HG02981 (cell line): ENCODE data around the gene R3HDML.
A peak's percentile ranks its signal among the peaks of the same experiment; 100 is the strongest.
"Not testable (repeated sequence)": the region's sequence is repeated elsewhere in the genome, so short reads cannot be mapped to it uniquely, and the experiment has no call there.

ENCODE experiments used
- ATAC-seq: cut with Tn5 transposase; IDR thresholded peaks from one replicate; pipeline ENCODE4 v1.9.1; 2021; ENCODE audit warnings: mild to moderate bottlenecking, moderate library complexity; ENCODE audit not compliant: unreplicated experiment

Gene R3HDML, protein sequence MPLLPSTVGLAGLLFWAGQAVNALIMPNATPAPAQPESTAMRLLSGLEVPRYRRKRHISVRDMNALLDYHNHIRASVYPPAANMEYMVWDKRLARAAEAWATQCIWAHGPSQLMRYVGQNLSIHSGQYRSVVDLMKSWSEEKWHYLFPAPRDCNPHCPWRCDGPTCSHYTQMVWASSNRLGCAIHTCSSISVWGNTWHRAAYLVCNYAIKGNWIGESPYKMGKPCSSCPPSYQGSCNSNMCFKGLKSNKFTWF

DNA sequence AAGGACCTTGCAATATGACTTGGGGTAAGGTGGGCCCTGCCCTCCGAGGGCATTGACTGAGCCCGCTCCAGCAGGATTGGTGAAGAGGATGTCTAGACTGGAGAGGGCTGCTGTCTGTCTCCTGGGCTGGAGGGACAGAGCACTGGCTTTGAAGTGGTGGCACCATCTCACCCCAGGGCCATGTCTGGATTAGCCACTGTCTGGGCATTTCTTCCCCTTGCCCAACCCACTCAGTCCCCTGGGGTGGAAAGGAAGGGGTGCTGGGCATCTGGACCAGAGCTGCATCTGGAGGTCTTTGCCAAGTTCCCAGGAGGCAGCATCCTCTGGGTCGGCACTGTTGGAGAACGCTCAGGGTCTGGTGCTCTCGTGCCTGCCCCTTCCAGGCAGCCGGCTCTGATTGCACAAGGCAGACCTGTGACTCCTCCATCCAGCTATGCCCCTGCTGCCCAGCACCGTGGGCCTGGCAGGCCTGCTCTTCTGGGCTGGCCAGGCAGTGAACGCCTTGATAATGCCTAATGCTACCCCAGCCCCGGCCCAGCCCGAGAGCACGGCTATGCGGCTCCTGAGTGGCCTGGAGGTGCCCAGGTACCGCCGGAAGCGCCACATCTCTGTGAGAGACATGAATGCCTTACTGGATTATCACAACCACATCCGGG is at the start of gene R3HDML:
Gene R3HDML, plus strand, starts transcription at position 319 of the 656 bp plus-strand sequence. Its CDS starts 115 bp downstream, at position 434.
- ATAC-seq, result no peak

DNA sequence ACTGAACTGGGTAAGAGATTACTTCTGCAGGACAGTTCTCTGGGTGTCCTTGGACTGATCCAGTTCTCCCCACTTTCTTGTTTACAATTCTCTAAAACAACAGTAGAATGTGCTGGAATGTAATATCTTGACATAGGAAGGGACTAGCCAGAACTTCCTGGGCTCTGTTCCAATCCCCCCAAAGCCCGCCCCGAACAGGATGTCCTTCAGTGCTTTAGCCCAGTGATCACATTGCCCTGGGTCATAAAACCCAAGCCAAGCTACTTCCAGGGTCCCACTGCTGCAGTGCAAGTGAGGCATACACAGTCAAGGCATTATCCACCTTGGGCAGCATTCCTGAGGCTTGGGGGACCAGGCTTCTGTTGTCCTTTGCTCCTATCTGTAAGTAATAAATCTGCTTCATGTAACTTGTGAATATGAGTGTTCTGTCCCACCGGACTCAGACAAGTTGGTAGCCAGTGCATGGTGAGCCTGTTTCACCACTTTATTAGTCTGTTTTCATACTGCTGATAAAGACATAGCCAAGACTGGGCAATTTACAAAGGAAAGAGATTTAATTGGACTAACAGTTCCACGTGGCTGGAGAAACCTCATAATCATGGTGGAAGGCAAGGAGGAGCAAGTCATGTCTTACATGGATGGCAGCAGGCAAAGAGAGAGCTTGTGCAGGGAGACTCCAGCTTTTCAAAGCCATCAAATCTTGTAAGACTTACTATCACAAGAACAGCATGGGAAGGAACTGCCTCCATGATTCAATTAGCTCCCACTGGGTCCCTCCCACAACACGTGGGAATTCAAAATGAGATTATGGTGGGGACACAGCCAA is 49.4 kb upstream of the R3HDML start:
- no peak for ATAC-seq

DNA sequence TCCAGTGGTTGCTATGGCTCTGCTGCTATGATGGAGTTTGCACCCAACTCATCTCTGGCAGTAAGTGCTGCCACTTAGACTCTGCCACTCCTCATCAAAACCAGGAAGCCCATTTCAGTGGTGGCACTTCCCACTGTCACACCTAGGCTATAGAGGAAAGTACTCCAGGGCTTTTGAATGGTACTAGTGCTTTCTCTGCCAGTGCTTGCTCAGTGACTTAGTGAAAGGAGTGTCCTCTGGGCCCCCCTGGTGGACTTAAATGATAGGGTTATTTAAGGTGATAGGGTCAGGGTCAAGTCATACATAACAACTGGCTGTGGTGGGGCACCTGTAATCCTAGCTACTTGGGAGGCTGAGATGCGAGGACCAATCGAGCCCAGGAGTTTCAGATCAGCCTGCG is 48.6 kb upstream of the R3HDML start:
- ATAC-seq, result no peak

DNA sequence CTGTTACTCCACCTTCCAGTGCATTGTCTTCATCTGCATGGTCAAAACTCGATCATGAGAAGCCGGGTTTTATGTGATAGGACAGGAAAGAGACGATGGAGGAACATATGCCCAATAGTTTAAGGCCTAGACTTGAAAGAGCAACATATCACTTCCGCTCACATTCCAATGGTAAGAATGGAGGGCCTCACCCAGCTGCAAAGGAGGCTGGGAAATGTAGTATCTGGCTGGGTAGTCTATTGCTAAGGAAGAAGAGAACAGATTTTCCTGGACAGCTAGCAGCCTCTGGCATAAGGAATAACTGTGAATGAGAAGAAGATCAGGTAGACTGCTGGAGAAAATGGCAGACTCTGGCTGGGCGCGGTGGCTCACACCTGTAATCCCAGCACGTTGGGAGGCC is 45.1 kb upstream of the R3HDML start:
- ATAC-seq, result no peak

DNA sequence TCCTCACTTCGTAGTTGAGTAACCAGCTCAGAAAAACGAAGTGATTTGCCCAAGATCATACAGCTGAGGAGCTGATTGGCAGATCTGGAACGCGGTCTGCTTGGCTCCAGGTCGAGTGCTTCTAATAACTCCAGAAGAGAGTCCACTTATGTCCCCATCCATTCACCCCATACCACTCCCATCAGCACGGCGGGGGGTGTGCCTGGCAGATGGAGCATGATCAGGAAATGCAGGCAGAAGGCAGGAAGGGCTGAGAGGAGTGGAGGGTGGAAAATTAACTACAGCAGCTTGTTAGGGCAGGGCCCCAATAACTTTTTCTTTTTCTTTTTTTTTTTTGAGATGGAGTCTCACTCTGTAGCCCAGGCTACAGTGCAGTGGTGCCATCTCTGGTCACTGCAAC is 40.8 kb upstream of the R3HDML start:
- ATAC-seq, result no peak

DNA sequence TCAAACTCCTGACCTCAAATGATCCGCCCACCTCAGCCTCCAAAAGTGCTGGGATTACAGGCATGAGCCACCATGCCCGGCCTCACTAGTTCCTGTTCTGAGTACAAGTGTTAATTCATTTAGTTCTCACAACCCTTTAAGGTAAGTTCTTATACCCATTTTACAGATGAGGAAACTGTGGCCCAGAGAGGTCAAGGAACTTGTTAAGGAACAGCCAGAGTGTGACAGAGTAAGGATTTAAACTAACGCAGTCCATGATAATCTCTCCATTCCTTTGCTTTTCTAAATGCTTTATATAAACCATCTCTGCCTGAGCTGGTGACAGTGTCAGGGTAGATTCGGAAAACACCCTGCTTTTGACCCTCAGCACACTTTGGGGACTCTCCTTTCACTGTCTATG is 39.1 kb upstream of the R3HDML start:
- no peak for ATAC-seq

DNA sequence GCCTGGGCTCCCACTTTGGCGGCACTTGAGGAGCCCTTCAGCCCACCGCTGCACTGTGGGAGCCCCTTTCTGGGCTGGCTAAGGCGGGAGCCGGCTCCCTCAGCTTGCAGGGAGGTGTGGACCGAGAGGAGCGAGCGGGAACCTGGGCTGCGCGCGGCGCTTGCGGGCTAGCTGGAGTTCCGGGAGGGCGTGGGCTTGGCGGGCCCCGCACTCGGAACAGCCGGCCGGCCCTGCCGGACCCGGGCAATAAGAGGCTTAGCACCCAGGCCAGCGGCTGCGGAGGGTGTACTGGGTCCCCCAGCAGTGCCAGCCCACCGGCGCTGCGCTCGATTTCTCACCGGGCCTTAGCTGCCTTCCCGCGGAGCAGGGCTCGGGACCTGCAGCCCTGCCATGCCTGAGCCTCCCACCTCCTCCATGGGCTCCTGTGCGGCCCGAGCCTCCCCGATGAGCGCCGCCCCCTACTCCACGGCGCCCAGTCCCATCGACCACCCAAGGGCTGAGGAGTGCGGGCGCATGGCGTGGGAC is 37.8 kb upstream of the R3HDML start:
- not testable (repeated sequence) for ATAC-seq

DNA sequence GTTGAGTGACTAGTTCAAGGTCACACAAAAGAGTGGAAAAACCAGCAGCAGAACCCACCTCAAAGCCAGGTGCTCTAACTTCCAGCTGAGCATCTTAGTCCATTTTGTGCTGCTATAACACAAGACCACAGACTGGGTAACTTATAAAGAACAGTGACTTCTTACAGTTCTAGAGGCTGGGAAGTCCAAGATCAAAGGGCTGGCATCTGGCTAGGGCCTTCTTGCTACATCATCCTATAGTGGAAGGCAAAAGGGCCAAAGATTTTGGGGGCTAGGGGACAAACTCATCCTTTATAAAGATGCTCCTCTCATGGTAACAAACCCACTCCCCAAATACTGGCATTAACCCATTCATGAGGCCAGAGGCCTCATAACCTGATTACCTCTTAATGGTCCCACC is 35.6 kb upstream of the R3HDML start:
- ATAC-seq, result no peak

DNA sequence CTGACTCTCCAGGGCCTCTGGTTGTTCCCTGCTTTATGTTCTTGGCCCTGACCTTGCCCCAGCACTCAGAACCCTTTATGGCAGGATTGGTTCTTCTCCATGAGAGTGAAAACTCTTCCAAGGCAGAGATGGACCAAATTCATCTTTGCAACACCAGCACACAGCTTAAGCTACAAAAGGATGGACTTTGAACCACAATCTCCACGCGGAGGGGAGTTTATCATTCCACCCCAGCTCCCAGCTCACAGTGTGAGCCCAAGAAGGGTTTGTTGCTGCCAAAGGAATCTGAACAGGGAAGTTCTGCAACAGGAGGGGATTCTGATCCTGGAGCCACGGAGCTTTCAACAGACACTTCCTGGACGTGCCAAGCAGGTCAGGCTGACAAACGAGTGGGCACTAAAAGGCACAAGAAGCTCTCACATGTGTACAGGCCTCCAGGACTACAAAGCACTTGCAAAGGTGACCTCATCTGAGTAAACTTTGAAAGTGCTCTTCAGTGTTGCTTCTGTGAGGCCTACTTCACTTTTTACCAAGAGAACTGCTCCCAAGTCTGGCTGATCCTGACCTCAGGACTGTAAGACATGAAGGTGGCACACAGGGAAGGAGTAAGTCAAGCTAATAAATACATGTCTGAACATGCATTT is 34.7 kb upstream of the R3HDML start:
- ATAC-seq, result no peak

DNA sequence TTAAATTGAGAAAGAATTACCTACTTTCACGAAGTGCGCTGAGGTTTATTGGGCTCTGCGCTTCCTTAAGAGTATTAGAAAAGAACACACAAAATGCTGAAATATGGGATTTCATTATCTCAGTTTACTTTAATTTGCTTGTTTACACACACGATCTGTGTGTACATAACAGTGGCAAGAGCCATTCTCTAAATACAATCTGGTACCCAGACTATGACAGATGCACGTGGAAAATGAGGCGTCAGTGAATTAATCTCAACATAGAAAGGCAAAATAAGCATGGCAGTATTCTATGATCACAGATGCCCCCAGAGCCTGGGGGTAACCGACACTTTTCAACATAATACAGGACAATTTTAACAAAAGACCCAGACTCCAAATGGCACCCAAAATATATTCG is 34.1 kb upstream of the R3HDML start:
- no peak for ATAC-seq

DNA sequence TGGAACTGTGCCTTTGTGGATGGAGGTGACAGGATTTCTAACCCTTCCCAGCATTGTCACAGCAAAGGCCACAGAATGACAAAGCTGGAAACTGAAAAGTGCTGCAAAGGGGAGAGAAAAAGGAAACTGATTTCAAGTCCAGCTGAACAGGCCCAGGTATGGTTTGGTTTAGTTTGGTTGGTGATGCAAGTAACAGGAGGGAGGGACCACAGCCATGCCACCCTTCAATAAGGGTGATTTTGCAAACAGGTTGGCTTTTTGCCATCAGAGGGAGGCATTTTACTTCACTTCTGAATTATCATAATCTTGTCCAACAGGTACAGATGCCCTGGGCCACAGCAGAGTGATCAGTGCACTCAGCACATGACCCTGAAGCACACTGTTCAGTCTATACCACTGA is 32.5 kb upstream of the R3HDML start:
- no peak for ATAC-seq

DNA sequence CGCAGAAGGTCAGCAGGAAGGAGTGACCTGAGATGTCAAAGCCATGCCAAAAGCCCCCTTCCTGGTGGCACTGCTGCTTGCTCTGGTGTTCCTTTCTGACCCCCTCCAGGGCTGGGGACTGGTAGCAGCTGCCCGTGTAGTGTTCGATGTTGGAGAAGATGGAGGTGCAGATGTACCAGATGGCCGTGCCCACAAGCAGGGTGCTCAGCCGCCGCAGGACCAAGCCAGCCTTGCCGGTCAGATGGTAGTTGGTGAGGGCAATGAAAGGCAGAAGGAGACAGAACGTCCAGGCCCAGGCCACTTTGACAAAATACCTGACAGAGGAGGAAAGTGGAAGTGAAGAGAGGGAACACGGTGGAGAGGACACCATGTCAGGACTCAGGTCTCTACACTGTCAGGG is 29.9 kb upstream of the R3HDML start:
- ATAC-seq, result no peak

DNA sequence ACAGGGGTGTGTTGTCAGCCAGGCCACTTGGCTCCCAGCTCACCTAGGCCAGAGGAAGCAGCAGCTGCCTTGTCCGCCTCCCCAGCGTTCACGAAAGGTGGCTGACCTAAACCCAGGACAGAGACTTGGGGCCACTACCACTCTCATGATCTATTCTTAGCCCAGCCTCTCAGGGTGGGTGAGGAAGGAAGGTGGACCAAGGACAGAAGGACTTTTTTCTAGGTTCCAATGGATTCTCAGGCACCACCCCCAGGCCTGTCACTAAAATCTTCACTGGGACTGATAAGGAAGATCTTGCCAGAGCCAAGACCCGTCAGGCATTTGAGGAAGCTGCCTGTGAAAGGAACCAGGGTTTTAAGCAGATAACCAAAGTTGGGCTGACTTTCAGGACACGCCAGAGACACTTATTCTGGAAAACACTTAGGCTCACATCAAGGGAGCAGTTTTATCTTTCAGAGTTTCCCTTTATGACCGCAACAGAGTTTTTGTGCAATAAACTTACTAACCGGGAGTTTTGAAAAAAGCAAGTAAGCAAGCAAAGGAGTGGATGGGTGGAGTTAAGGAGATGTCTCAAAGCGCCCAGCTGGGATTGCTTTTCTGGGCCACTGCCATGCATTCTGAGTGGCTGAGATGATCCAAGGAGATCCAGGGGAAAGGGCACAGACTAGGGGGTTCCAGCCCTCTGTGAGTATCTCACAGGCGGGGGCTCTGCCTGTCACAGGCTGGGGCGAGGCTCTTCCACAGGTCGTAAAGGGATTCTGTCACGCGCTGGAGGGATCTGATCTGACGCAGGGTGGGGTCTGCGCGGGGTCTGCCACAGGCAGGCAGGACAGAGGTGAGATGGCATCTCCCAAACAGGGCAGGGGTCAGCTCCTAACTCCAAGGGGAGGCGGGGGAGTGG is 26.8 kb upstream of the R3HDML start:
- ATAC-seq, result no peak

DNA sequence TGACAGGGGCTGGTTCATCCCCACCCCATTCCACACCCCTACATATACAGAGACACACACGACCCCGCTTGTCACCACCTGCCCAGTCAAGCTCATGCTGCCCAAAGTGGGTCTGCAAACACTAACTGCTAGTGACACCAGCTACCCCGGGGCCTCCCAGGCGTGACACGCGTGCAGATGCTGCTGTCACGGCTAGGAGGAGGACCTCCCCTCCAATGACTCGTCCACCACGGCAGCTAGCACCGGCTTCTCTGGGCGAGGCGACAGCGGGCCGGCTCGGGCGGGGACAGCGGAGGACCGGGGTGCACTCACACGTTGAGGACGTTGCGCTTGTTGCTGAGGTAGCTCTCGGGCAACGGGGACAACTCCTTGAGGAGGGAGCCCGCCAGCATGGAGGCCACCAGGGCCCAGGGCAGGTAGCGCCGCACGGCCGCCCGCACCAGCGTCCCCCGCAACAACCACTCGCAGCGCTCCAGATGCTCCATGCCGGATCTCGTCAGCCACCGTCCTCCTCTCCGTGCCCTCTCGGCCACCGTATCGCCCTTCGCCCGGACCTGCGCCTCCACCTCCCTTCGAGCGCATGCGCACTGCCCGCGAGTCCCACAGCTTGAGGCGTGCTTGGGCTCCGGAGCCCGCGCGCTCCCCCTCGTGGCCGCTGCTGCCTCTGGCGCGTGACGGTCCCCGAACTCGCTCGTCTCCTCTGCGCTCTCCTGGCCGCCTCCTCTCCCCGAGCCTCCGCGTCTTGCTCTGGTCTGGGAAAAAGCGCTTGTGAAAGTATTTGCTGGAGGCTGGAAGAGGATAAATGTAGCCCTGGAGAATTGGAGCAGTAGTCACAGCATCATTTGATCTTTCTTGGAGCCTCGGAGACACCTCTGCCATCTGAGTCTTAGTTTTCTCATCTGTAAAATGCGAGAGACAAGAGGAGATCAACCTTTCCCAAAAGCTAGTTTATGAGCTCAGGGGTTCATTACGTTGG is 25.9 kb upstream of the R3HDML start, which contains the start of gene FITM2:
Gene FITM2, minus strand, starts transcription at position 539 of the 976 bp plus-strand sequence. Its CDS starts 54 bp downstream, at position 485.
- ATAC-seq, result peak; percentile 93

DNA sequence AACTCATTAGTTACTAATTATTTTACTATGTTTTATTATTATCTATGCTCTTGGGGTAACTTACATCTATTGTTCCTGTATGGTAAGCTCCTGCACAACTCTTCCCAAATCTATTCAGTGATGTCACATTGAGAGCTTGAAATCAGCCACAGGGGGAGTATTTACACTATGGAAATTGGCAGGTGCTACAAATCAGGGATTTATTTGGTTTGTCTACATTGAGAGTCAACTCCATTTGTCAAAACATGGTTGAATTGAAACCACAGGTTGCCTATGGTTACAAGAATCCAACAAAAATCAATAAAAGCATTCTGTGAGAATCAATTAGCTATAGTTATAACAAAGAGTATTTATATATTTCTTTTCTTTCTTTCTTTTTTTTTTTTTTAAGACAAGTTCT is 22.0 kb upstream of the R3HDML start:
- no peak for ATAC-seq

DNA sequence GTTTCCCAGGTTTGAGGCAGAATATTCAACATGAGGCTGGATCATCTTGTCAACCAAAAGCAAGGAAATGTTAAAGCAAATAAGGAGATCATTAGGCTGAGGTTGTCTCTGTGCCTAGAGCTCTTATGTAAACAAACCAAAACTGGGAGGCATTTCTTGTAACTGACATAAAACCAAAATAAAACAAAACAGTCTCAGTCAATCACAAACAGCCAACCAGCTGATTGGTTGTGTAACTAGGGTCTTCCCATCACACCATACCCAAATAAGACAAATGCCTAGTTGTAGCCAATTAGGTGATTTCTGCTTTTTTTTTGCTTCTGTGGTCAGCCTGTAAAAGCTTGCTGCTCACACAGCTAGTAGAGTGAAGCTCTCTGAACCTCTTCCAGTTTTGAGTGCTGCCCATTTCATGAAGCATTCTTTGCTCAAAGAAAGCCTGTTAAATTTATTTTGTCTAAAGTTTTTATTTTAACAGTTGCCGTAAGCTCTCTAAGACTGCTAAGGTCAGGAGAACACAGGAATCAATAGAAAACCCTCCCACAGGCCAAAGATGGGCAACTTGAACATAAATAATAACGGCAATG is 16.9 kb upstream of the R3HDML start:
- no peak for ATAC-seq

DNA sequence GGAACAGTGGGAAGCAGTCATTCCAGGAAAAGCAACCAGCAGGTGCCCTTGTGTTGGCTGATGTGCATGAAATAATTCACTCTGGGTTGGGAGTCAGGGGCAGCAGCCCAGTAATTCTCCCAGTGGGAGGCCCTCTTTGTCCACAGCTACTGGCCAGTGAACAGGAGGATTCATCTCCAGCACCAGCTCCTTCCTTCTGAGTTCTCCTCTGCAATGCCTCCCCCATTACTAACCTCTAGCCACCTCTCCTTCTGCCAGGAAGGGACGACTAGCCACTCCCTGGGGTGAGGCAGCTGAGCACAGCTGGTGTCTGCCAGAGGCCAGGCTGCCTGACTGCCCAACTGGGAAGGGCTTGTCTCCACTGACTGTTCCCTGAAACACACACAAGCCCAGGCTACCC is 12.5 kb upstream of the R3HDML start:
- ATAC-seq, result no peak

DNA sequence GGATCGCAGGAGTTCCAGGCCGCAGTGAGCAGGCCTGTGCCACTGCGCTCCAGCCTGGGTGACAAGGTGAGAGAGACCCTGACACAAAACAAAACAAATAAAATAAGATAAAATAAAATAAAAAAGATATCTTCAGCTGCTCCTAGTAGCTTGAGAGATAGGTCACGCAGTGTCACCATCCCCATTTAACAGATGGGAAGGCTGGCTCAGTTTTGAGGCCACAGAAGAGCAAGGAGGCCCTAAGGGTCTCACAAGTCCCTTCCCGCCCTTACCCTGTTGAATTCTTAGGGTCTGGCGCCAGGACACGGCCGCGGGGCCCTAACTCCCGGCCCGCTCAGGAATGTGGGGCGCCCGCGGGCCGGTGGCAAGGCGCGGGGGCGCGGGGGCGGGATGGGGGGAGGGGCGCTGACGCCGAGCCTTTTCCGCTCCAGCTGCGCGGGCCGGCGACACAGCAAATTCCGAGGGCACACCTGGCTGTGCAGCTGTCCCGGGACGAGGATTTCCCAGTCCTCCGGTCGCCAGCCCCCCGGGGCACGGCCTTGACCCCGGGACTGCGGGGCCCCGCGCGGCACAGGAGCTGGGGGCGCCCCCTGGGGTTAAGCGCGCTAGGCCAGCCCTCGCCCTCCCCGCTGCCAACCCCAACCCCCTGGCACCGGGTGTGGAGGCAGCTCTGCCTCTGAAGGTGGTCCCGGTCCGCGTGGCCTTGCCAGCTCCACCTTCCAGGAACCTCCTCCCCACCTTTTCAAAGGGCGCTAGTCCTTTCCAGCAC is 10.3 kb upstream of the R3HDML start:
- ATAC-seq, result no peak
